Right ventricle myocardium inferior (tissue), 1 donor: ENCODE measurements around the gene DNAH17. TPM values are rescaled to one million over a fixed set of nuclear protein-coding genes. Genes with fewer than 3 reads are reported as not detected.

Source experiments
- ATAC-seq: fragments of 200-7000 bp; cut with Tn5 transposase; one replicate; pipeline ENCODE4 v1.9.1; 2020; ENCODE audit warnings: mild to moderate bottlenecking, moderate library complexity
- DNase-seq: peaks from one replicate; pipeline ENCODE4 v3.0.0; 2021; ENCODE audit errors: missing footprints
- intact Hi-C: fragments of 100-400 bp; cut with DNase I; formaldehyde crosslinking; loops from one replicate; pipeline ENCODE4 v1.11.0; 2022
- long read RNA-seq: library from polyadenylated mRNA; unstranded; transcript quantifications from one replicate; pipeline ENCODE4 v2.0.0, GENCODE V29; 2021
- total RNA-seq: library from RNA; stranded (reverse); fragmentation: NEBNext Ultra II Directional; extraction: Animal tissue kit (Norgen Biotek cat#: 25700); gene quantifications from one replicate; pipeline ENCODE4 v1.2.1, GENCODE V29; 2021
- donor health status: DM: no; HTN: yes; CAD: no; lungs with severe emphysema.

Gene DNAH17, protein sequence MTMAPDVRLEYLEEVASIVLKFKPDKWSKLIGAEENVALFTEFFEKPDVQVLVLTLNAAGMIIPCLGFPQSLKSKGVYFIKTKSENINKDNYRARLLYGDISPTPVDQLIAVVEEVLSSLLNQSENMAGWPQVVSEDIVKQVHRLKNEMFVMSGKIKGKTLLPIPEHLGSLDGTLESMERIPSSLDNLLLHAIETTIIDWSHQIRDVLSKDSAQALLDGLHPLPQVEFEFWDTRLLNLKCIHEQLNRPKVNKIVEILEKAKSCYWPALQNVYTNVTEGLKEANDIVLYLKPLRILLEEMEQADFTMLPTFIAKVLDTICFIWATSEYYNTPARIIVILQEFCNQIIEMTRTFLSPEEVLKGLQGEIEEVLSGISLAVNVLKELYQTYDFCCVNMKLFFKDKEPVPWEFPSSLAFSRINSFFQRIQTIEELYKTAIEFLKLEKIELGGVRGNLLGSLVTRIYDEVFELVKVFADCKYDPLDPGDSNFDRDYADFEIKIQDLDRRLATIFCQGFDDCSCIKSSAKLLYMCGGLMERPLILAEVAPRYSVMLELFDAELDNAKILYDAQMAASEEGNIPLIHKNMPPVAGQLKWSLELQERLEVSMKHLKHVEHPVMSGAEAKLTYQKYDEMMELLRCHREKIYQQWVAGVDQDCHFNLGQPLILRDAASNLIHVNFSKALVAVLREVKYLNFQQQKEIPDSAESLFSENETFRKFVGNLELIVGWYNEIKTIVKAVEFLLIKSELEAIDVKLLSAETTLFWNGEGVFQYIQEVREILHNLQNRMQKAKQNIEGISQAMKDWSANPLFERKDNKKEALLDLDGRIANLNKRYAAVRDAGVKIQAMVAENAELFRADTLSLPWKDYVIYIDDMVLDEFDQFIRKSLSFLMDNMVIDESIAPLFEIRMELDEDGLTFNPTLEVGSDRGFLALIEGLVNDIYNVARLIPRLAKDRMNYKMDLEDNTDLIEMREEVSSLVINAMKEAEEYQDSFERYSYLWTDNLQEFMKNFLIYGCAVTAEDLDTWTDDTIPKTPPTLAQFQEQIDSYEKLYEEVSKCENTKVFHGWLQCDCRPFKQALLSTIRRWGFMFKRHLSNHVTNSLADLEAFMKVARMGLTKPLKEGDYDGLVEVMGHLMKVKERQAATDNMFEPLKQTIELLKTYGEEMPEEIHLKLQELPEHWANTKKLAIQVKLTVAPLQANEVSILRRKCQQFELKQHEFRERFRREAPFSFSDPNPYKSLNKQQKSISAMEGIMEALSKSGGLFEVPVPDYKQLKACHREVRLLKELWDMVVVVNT (N-terminal part only)
- total RNA-seq = not detected
- long read RNA-seq = 0 reads

DNA sequence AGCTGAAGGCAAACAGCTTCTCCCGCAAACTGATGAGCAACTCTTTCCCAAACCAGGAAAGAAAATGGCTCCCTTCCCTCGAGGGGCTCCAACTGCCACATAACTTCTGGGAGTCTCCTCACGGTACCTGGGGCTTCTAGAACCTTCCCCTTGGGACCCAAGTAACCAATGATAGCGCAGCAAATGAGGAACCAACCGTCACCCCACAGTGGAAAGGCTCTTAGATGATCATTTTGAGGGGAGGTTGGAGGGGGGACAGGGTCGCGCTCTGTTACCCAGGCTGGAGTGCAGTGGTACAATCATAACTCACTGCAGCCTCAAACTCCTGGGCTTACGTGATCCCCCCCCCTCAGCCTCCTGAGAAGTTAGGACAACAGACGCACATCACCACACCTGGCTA, at the start of gene DNAH17:
Gene DNAH17 (minus strand): TSS at position 101 of the 400 bp plus-strand sequence. CDS start 2,339 bp downstream, outside the sequence.
- no peak for ATAC-seq
- intact Hi-C loops = no loop called here
- no peak for DNase-seq

DNA sequence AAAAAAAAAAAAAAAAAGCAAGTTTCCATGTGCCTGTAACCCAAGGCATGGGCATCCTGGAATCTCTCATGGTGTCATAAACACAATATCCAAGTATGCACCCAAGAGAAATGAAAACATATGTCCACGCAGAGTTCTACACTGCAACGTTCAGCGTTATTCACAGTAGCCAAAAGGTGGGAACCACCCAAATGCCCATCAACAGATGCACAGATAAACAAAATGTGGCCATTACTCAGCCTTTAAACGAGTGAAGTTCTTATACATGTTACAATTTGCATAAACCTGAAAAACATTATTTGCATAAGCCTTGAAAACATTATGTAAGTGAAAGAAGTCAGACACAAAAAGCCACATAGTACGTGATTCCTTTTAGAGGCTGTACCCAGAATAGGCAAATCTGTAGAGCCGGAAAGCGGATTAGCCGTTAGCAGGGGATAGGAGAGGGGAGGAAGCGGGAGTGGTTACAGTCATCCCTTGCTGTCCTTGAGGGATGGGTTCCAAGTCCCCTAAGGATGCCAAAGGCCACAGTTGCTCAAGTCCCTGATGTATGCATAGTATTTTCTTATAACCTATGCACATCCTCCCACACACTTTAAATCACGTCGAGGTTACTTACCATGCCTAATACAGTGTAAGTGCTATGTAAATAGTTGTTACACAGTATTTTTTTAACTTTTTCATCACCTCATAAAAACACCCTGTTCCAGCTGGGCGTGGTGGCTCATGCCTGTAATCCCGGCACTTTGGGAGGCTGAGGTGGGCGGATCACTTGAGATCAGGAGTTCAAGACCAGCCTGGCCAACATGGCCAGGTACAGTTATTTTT, 47.3 kb upstream of the DNAH17 start:
- ATAC-seq (no peak), DNase-seq (no peak)

DNA sequence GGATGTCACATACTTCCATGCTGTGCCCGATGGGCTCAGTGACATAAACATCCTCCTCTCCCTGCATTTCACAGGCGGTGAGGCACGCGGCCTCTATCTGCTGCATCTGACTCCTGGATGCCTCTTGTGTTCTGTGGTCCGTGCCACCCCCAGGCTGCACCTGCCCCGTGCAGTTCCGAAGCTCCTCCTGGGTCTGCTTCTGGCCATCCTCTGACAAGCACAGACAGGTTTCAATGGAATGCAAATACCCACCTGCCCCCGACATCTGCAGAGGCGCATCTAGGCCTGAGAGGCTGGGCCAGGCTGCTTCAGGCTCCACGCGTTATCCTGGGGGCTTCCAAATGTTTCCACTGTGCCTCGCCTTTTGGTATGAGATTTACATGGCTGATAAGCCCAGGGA, 46.3 kb upstream of the DNAH17 start:
- intact Hi-C loops = no loop called here
- ATAC-seq (no peak), DNase-seq (no peak)

More for the DNA sequence above, 47.3 kb upstream of the DNAH17 start:
- intact Hi-C loops = no loop called here

- ATAC-seq (no peak), DNase-seq (no peak)
- intact Hi-C loops = no loop called here
These were observed 45.5 kb upstream of the DNAH17 start for GRCh38 chr17:78622491-78623265.

- DNase-seq (peak; percentile 45), ATAC-seq (no peak)
- intact Hi-C loops = no loop called here
These were observed 44.7 kb upstream of the DNAH17 start for GRCh38 chr17:78621720-78622490.

- DNase-seq (no peak), ATAC-seq (no peak)
- intact Hi-C loops = no loop called here
These were observed 42.9 kb upstream of the DNAH17 start for GRCh38 chr17:78620099-78620498.

GRCh38 chr17:78619334-78619733, 42.1 kb upstream of the DNAH17 start:
- ATAC-seq (no peak), DNase-seq (no peak)
- intact Hi-C loops = no loop called here

GRCh38 chr17:78618264-78619066, 41.3 kb upstream of the DNAH17 start:
- DNase-seq (peak; percentile 56), ATAC-seq (no peak)
- intact Hi-C loops = no loop called here

DNA sequence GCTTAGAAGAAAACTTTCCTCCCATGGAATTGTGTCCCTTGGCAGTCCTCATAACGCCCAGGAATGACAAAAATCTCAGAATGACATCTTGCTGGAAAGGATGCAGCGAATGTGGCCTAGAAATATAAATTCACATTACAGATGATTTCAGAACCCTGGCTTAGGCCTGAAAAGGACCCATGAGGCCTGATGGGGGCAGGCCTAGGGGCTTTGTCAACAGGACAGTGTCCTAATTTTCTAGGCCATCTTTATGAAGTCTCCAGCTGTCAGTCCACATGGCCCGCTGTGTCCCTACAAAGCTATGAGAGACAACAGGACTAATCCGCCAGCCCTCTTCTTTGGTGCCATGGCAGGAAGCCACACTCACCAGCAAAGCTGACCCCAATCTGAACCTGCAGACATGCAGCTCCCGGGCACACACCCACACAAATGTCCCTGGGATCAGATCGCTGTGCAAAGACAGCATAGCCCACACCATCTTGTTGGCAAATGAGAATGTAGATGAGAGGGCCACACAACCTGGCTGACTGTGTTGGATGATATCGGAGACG, 40.4 kb upstream of the DNAH17 start:
- intact Hi-C loops = no loop called here
- ATAC-seq (no peak), DNase-seq (peak; percentile 59)

- no peak for ATAC-seq
- intact Hi-C loops = no loop called here
- DNase-seq = no peak
These were observed 39.8 kb upstream of the DNAH17 start for GRCh38 chr17:78616946-78617345.

DNA sequence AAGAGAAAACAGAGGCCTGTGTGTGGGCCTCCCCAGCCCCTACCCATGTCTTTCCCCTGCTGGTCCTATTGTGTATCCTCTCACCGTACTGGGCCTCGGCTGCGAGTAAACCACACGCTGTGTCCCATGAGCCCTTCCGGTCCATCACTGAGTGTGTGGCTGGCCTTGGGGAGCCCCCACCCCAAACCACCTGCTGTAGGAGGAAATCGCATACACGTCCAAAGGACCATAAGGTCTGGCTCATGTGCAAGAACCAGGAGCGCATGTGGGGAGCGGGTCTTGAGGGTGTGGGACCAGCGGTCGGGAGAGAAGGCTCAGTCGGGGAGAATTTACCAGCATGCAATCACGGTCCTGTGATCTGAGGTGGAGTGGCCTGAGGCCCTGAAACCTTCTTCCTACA, 38.4 kb upstream of the DNAH17 start:
- ATAC-seq (no peak), DNase-seq (no peak)
- intact Hi-C loops = no loop called here

DNA sequence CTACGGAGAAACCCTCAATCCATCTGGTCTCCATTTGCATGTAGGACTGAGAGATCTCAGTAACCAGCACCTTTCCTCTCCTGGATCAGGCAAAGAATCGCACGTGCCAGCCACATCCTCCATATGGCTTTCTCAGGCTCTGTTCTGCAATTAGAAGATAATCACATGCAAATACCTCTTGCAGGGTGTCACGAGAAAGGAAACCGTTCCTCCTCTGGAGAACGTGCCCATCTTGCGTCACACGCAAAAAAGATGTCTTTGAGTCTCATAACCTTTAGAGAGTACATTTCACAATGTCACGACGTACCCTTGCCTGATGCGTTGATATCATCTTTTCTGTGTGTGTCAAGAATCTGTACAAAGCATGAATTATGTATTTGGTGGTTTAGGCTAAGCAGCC, 36.2 kb upstream of the DNAH17 start:
- ATAC-seq = no peak
- intact Hi-C loops = no loop called here
- DNase-seq = no peak

- intact Hi-C loops = no loop called here
- peak; percentile 33 for ATAC-seq
These were observed 34.4 kb upstream of the DNAH17 start for GRCh38 chr17:78611607-78612006.

GRCh38 chr17:78610951-78611511, 33.8 kb upstream of the DNAH17 start:
- intact Hi-C loops = no loop called here
- ATAC-seq = no peak
- DNase-seq = no peak

More at GRCh38 chr17:78611607-78612006, 34.4 kb upstream of the DNAH17 start:
- DNase-seq = no peak

GRCh38 chr17:78609191-78609641, 32.0 kb upstream of the DNAH17 start:
- DNase-seq (no peak), ATAC-seq (peak; percentile 34)
- intact Hi-C loops = no loop called here
